Body of pancreas (tissue), 4 donors: ENCODE measurements around the gene AP3D1. TPM values are rescaled to one million over a fixed set of nuclear protein-coding genes. Genes with fewer than 3 reads are reported as not detected.

Source experiments
- ATAC-seq: fragments of 150-250 bp; one replicate; pipeline ENCODE4 v1.9.1; 2016
- DNase-seq, 4 donors: peaks; one replicate each; pipeline ENCODE4 v3.0.0-alpha.2; 2019
- H3K27ac ChIP-seq, 4 donors: fragments of 200-600 bp; sonication (generic); 1 replicate in 3 of 4; 2 replicates in 1 of 4; pipeline versions ENCODE4 v1.5.1 to v1.6.1; 2016 to 2019; ENCODE audit warnings: mild to moderate bottlenecking in 1 of 4, mixed read lengths in 1 of 4, moderate library complexity in 1 of 4
- H3K27me3 ChIP-seq, 2 donors: fragments of 200-600 bp; sonication (generic); one replicate each; pipeline ENCODE4 v1.6.0; 2016; ENCODE audit warnings: mild to moderate bottlenecking in 1 of 2
- H3K36me3 ChIP-seq, 2 donors: fragments of 200-600 bp; sonication (generic); replicated peaks in 1 of 2; 2 replicates each; pipeline ENCODE4 v1.5.1; 2016; ENCODE audit warnings: low read depth in 2 of 2; ENCODE audit not compliant: insufficient read depth in 1 of 2
- H3K4me1 ChIP-seq: fragments of 200-600 bp; sonication (generic); one replicate; pipeline ENCODE4 v1.6.0; 2016
- H3K4me3 ChIP-seq, 2 donors: fragments of 200-600 bp; sonication (generic); 1 replicate in 1 of 2; 2 replicates in 1 of 2; pipeline ENCODE4 v1.5.1; 2016 to 2019
- H3K9me3 ChIP-seq, 3 donors: fragments of 200-600 bp; sonication (generic); 1 replicate in 2 of 3; 2 replicates in 1 of 3; pipeline ENCODE4 v1.5.1; 2016
- POLR2A ChIP-seq, 3 donors: fragments of 450-650 bp; IDR thresholded peaks; one replicate each; pipeline ENCODE4 v1.6.1; 2016; ENCODE audit warnings: antibody characterized with exemption in 3 of 3, mild to moderate bottlenecking in 2 of 3
- WGBS, 2 donors: methylation state at CpG; one replicate each; pipeline ENCODE4 v1.1.5; 2017; 5-methylcytosine and 5-hydroxymethylcytosine counted together
- intact Hi-C: fragments of 100-400 bp; cut with DNase I; formaldehyde crosslinking; loops from one replicate; pipeline ENCODE4 v1.15.1; 2023
- total RNA-seq, 2 donors: library from RNA; depleted of rRNA; stranded (reverse); fragments of >200 nt; gene quantifications; one replicate each; pipeline ENCODE4 v1.1.0, GENCODE V29; 2016
- TF ChIP-seq, protein P1 (sequence below), 7 experiments: fragments of 450-650 bp in 4 of 7; fragments of 200-600 bp in 3 of 7; sonication (generic) in 3 of 7; IDR thresholded peaks; one replicate each; pipeline ENCODE4 v1.5.1; 2016 to 2019; ENCODE audit warnings: antibody characterized with exemption in 7 of 7

Gene AP3D1
- total RNA-seq, 2 donors from 2014 or later = 77.0 to 124 TPM

DNA sequence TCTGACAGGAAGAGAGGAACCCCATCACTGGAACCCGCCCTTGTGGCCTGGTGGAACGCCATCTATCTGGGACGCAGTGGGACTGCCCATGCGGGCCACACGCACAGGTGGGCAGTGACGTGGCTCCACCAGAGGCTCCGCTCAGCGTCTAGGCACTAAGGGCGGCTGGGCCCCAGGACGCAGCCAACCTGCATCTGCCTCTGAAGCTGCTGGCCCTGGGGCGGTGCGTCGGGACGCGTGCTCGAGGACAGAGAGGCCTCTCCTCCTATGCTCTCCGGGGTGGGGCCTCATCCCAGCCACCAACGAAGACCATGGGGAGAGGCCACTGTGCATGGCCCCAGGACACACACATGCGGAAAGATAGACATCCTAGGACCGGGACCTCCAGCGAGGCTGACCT is 36.5 kb downstream of the AP3D1 start:
- Histone ChIP-seq H3K4me1 (peaks cover 13% of the 10 kb centered on the region), H3K27ac (no peak overlapping the region), H3K27me3 (no peaks in the 10 kb centered on the region), H3K9me3 (no peaks in the 10 kb centered on the region), H3K4me3 (no peak overlapping the region), H3K36me3 (peaks cover 40 to 73% of the 10 kb centered on the region in 2 donors)
- intact Hi-C loops = loop anchor here (5.0 kb wide), 1 partner anchor 32 kb away; no protein-coding TSS in a partner anchor
- DNase-seq (no peak), ATAC-seq (no peak)
- TF ChIP-seq, protein P1, sequence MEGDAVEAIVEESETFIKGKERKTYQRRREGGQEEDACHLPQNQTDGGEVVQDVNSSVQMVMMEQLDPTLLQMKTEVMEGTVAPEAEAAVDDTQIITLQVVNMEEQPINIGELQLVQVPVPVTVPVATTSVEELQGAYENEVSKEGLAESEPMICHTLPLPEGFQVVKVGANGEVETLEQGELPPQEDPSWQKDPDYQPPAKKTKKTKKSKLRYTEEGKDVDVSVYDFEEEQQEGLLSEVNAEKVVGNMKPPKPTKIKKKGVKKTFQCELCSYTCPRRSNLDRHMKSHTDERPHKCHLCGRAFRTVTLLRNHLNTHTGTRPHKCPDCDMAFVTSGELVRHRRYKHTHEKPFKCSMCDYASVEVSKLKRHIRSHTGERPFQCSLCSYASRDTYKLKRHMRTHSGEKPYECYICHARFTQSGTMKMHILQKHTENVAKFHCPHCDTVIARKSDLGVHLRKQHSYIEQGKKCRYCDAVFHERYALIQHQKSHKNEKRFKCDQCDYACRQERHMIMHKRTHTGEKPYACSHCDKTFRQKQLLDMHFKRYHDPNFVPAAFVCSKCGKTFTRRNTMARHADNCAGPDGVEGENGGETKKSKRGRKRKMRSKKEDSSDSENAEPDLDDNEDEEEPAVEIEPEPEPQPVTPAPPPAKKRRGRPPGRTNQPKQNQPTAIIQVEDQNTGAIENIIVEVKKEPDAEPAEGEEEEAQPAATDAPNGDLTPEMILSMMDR (IDR thresholded peaks at IDR 0.05) = no peak
- no peak for TF ChIP-seq POLR2A (IDR thresholded peaks at IDR 0.05)
- 95 to 100% methylated on average over 1 to 21 of the region's 21 CpGs for WGBS, 2 donors

DNA sequence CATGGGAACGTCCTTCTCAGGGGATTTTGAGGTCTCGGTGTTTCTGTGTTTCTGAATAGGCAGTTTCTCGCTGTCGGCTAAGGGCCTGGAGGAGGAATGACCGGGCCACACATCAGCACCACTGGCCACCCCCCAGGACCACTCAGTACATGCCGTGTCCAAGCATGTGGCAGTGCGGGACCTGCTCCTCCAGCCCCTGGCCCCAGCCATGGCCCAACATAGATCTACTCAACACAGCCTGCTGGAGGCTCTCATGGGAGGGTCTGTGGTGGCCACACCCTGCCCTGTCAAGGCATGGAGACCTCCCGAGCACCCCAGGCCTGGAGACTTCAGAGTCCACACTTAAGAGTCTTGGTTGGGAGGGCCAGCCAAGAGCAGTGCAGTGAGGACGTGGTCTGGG is 37.1 kb downstream of the AP3D1 start:
- DNase-seq (no peak), ATAC-seq (no peak)
- Histone ChIP-seq H3K27ac (no peak overlapping the region), H3K27me3 (no peaks in the 10 kb centered on the region), H3K9me3 (no peaks in the 10 kb centered on the region), H3K4me1 (peaks cover 13% of the 10 kb centered on the region), H3K4me3 (no peak overlapping the region), H3K36me3 (peaks cover 46 to 78% of the 10 kb centered on the region in 2 donors)
- intact Hi-C loops = loop anchor here (5.0 kb wide), 1 partner anchor 33 kb away; no protein-coding TSS in a partner anchor
- 94 to 99% methylated on average over 6 to 7 of the region's 9 CpGs for WGBS, 2 donors
- TF ChIP-seq POLR2A (IDR thresholded peaks at IDR 0.05) = no peak
- TF ChIP-seq, protein P1 (IDR thresholded peaks at IDR 0.05) = no peak

DNA sequence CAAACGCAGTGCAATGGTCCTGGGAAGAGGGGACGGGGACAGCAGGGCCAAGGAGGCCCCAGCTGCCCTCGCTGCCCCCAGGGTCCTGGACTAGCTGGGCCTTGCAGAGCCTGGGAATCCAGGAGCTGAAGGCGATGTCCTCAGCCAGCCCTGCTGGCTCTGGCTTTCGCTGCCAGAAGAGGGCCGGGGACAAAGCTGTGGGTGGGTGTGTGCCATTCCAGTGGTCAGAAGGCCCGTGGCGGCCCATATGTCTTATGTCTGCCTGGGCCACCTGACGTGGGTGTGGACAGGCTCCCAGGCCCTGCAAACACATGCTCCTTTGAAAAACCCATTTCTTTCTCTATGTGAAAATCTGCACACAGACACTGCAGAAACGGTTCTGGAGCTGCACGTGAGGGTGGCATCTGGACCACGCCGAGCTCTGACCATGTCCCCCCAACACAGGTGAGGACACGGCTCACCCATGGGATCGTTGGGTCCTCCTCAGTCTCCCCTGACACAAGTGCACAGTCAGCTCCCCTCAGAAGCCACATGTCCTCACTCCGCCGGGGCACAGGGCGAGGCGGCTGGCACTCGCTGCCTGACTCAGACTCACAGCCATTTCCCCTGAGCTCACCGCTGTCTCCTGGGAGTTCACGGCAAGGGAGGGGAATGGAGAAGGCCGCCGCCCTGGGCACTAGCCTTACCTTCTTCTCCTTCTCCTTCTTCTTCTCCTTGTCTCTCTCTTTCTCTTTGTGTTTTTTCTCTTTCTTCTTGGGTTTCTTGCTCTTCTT is 37.7 kb downstream of the AP3D1 start:
- ATAC-seq (no peak), DNase-seq (no peak)
- H3K9me3 ChIP-seq = no peaks in the 10 kb centered on the region
- TF ChIP-seq, protein P1 (IDR thresholded peaks at IDR 0.05) = no peak
- no peak for TF ChIP-seq POLR2A (IDR thresholded peaks at IDR 0.05)
- intact Hi-C loops = loop anchor here (5.0 kb wide), 1 partner anchor 34 kb away; no protein-coding TSS in a partner anchor
- H3K27ac ChIP-seq = no peak overlapping the region
- no peaks in the 10 kb centered on the region for H3K27me3 ChIP-seq
- H3K4me1 ChIP-seq = peaks cover 13% of the 10 kb centered on the region
- H3K36me3 ChIP-seq = peaks cover 51 to 82% of the 10 kb centered on the region in 2 donors
- no peak overlapping the region for H3K4me3 ChIP-seq
- 91 to 96% methylated on average over 19 to 21 of the region's 24 CpGs for WGBS, 2 donors

- intact Hi-C loops = loop anchor here (5.0 kb wide), 1 partner anchor 35 kb away; no protein-coding TSS in a partner anchor
- H3K4me1 ChIP-seq = peaks cover 7% of the 10 kb centered on the region
- no peak for ATAC-seq
- H3K36me3 ChIP-seq = peaks cover 58 to 84% of the 10 kb centered on the region in 2 donors
- no peaks in the 10 kb centered on the region for H3K27me3 ChIP-seq
- DNase-seq = no peak
- H3K27ac ChIP-seq = no peak overlapping the region
- no peaks in the 10 kb centered on the region for H3K9me3 ChIP-seq
- 89 to 90% methylated on average over 15 to 22 of the region's 23 CpGs for WGBS, 2 donors
- H3K4me3 ChIP-seq = no peak overlapping the region
- no peak for TF ChIP-seq POLR2A (IDR thresholded peaks at IDR 0.05)
- TF ChIP-seq, protein P1 (IDR thresholded peaks at IDR 0.05) = no peak
These were observed 38.6 kb downstream of the AP3D1 start for GRCh38 chr19:2112516-2113320.
